ENCODE data around the gene PCBP4.

Gene PCBP4

DNA sequence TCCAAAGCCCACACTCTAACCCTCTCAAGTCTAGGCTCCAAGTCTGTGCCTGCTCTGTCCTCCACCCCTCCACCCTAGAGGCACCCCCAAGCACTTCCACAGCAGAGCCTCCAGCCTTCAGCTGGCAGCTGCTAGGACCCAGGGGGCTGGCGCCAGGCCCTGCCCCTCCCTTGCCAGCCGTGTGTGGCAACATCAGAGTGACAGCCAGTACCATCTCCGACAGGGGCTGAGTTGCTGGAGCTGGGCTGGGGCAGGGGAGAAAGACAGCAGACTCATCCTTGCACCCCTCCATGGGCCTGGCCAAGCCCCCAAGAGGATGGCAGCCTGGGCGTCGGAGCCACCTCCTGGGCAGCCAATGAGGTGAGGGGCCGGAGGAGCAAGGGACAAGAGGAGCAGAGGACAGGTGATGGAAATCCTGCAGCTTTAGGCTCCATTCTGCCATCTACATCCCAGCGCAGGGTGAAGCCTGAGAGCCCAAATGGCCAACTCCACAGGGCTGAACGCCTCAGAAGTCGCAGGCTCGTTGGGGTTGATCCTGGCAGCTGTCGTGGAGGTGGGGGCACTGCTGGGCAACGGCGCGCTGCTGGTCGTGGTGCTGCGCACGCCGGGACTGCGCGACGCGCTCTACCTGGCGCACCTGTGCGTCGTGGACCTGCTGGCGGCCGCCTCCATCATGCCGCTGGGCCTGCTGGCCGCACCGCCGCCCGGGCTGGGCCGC is 11.9 kb downstream of the PCBP4 start, which contains the start of gene GPR62:
Gene GPR62, plus strand, starts transcription at position 207 of the 718 bp plus-strand sequence. Its CDS starts 272 bp downstream, at position 479.
- TF ChIP-seq JUND (IDR thresholded peaks at IDR 0.05; ENCODE audit: low read depth), result no peak
- in situ Hi-C loops (cut with HindIII; ENCODE audit: low pct_unique_long_range_greater_than_20kb, low sequenced_read_pairs), result no loop called here
- no peak for DNase-seq (ENCODE audit: low read depth in 1 of 2, low spot score in 1 of 2)

DNA sequence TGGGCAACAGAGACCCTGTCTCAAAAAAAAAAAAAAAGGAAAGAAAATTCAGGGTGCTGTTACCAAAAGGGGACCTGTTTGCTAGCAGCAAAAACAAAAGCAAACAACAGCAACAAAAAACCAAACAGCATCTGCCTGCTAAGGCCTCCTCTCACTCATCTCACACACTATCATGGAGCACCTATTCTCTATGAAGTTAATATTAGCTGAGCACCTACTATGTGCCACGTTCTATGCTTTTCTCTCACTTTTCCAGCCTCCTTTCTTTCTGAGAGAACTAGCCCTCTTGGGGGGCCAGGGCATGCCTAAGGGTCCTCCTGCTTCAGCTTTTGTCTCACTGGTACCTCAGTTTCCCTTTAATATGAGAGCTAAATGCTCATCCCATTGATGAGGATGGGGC is 12.5 kb downstream of the PCBP4 start:
- DNase-seq (ENCODE audit: low read depth in 1 of 2, low spot score in 1 of 2), result no peak
- in situ Hi-C loops (cut with HindIII; ENCODE audit: low pct_unique_long_range_greater_than_20kb, low sequenced_read_pairs), result no loop called here
- no peak for TF ChIP-seq JUND (IDR thresholded peaks at IDR 0.05; ENCODE audit: low read depth)

DNA sequence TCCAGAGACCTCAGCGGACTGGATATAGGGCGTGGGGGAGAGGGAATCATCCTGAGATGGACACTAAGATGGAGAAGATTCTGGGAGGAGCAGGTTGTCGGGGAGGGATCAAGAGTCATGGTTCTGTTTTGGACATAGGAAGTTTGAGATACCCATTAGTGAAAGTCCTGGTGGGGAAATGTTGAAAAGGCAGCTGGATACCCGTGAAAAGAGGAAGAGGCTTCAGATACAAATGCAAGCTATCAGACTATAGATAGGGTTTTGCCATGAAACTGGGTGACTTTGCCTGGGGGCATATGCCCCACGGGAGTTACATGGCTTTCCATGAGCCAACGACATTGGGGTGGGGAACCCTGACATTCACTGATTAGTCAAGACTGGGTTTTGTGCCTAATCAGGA is 13.1 kb downstream of the PCBP4 start:
- TF ChIP-seq JUND (IDR thresholded peaks at IDR 0.05; ENCODE audit: low read depth), result no peak
- in situ Hi-C loops (cut with HindIII; ENCODE audit: low pct_unique_long_range_greater_than_20kb, low sequenced_read_pairs), result no loop called here
- no peak for DNase-seq (ENCODE audit: low read depth in 1 of 2, low spot score in 1 of 2)

DNA sequence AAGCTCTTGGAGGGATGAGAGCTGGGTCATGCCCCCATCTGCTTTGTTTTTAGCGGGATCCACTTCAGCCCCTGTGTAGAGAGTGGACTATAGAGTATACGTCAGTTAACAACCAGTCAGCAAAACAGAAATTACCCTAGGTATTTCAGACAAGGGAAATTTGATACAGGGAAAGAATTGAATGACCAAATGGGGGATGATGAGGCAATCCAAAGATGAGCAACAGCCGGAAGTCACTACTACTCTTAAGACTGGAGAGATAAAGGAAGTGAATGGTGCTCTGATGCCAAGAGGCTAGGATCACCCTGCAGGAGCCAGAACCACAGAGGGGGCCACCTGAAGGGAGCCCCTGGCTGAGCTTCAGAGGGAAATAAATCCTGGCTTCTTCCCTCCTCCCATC is 13.8 kb downstream of the PCBP4 start:
- in situ Hi-C loops (cut with HindIII; ENCODE audit: low pct_unique_long_range_greater_than_20kb, low sequenced_read_pairs), result no loop called here
- no peak for TF ChIP-seq JUND (IDR thresholded peaks at IDR 0.05; ENCODE audit: low read depth)
- no peak for DNase-seq (ENCODE audit: low read depth in 1 of 2, low spot score in 1 of 2)

DNA sequence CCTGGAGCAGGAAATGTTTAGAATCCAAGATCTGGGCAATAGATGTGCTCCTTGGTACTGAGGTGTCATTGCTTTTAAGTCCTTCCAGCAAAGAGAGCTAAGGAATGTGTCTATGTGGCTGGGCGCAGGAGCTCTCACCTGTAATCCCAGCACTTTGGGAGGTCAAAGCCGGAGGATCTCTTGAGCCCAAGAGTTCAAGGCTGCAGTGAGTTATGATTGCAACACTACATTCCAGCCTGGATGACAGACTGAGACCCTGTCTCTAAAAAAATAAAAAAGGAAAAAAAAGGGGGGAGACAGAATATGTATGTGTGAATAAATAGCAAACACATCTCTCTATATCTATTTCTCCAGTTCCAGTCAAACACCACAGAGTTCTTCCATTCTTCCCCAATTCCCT is 16.4 kb downstream of the PCBP4 start:
- DNase-seq (ENCODE audit: low read depth in 1 of 2, low spot score in 1 of 2), result no peak
- TF ChIP-seq JUND (IDR thresholded peaks at IDR 0.05; ENCODE audit: low read depth), result no peak
- in situ Hi-C loops (cut with HindIII; ENCODE audit: low pct_unique_long_range_greater_than_20kb, low sequenced_read_pairs), result no loop called here

DNA sequence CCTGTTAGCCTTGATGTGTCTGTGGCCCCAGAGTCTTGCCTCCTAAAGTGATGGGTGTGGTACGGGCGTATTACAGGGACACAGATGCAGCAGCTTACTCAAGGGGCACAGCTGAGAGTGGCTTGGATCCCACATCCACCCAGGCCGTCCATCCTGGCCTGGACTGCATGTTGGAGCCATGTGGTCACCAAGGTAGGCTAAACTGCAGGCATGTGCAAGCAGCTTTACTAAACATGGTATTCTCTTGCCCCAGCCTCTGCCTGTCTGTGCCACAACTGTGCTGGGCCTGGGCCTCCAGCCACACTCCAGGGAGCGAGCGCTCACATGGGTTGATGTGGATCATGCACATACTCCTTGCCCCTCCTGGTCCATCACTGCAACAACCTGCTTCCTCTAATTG is 18.1 kb downstream of the PCBP4 start:
- DNase-seq (ENCODE audit: low read depth in 1 of 2, low spot score in 1 of 2), result no peak
- in situ Hi-C loops (cut with HindIII; ENCODE audit: low pct_unique_long_range_greater_than_20kb, low sequenced_read_pairs), result no loop called here
- TF ChIP-seq JUND (IDR thresholded peaks at IDR 0.05; ENCODE audit: low read depth), result no peak

DNA sequence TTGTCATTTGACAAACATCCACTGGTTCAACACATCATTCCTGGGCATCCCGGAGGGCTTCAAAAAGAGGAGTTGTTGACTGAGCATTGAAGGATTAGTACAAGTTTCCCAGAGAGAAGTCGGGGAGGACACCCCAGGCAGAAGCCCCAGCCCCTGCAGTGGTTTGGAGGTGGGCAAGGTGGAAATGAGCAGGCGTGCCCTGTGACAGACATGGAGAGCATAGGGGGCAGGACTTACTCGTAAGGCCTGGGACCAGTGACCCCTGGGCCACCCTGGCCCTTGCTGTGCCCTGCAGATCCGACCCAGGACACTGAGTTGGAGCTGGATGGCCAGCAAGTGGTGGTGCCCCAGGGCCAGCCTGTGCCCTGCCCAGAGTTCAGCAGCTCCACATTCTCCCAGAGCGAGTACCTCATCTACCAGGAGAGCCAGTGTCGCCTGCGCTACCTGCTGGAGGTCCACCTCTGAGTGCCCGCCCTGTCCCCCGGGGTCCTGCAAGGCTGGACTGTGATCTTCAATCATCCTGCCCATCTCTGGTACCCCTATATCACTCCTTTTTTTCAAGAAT is 19.2 kb downstream of the PCBP4 start:
- in situ Hi-C loops (cut with HindIII; ENCODE audit: low pct_unique_long_range_greater_than_20kb, low sequenced_read_pairs), result no loop called here
- no peak for TF ChIP-seq JUND (IDR thresholded peaks at IDR 0.05; ENCODE audit: low read depth)
- no peak for DNase-seq (ENCODE audit: low read depth in 1 of 2, low spot score in 1 of 2)

DNA sequence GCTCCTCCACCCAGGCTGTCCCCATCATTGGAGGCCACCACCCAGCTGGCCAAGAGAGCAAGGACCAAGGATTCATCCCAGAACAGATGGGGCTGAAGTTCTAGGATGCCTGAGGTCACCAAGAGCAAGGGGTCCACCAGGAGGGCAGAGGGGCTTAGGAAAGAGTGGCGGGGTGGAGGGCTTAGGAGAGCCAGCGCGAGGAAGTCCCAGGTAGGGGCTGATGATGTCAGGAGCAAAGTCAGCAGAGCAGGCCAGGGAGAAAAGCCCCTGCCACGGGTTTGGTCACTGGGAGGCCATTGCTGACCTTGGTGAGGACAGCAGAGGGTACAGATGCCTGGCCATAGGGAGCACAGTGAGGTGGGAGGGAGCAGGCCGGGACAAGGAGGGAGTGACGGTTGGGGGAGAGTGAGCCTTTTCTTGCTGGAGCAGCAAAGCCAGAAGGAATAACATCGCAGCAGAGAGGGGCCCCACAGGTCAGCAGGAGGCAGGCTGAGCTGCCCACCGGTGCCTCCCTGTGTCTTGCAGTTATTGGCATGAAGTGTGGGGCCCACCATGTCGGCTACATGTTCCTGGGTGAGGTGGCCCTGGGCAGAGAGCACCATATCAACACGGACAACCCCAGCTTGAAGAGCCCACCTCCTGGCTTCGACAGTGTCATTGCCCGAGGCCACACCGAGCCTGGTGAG is 19.9 kb downstream of the PCBP4 start:
- in situ Hi-C loops (cut with HindIII; ENCODE audit: low pct_unique_long_range_greater_than_20kb, low sequenced_read_pairs), result no loop called here
- no peak for TF ChIP-seq JUND (IDR thresholded peaks at IDR 0.05; ENCODE audit: low read depth)
- no peak for DNase-seq (ENCODE audit: low read depth in 1 of 2, low spot score in 1 of 2)

DNA sequence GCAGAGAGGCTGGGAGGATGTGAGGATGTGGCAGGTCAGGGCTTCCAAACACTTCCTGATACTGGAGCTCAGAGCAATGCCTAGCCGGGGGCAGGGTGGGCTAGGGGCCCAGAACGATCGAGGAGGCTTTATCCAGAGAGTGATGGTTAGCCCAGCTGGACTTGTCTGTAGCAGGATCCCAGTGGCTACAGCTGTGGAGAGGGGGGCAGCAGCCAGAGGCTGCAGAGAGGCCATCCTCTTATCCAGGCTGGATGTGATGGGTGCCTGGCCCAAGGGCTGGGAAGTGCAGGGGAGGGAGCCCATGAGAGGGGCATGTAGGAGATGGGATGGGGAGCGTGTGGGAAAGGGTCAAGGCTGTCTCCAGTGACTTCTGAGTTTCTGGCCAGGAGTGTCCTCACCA is 20.5 kb downstream of the PCBP4 start:
- DNase-seq (ENCODE audit: low read depth in 1 of 2, low spot score in 1 of 2), result no peak
- in situ Hi-C loops (cut with HindIII; ENCODE audit: low pct_unique_long_range_greater_than_20kb, low sequenced_read_pairs), result no loop called here
- TF ChIP-seq JUND (IDR thresholded peaks at IDR 0.05; ENCODE audit: low read depth), result no peak

DNA sequence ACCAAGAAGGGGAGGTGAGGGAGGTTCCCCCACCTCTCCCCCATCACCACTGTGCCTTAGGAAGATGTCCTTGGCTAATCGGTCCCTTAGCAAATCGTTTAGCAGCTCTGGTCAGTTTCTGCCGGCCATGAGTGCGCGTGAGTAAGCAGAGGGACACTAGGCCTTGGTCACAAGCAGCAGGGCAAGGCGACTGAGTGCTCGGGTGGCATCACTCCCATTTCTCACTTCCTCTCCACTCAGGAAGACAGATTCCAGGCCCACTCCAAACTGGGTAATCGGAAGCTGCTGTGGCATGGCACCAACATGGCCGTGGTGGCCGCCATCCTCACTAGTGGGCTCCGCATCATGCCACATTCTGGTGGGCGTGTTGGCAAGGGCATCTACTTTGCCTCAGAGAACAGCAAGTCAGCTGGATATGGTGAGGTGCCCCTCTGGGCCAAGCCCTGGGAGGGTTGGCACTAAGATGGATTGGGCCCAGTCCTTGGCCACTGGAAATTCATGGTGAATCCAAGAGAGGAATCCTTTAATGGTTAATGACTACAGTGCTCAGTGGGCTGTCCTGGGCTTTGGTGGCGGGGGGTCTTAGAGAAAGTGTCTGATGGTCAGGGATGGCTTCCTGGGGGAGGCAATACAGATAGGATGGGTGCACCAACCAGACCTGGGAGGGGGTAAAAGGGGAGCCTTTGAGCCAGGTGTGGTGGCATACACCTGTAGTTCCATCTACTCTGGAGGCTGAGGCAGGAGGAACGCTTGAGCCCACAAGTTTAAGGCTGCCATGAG is 21.1 kb downstream of the PCBP4 start:
- no peak for DNase-seq (ENCODE audit: low read depth in 1 of 2, low spot score in 1 of 2)
- in situ Hi-C loops (cut with HindIII; ENCODE audit: low pct_unique_long_range_greater_than_20kb, low sequenced_read_pairs), result no loop called here
- no peak for TF ChIP-seq JUND (IDR thresholded peaks at IDR 0.05; ENCODE audit: low read depth)

DNA sequence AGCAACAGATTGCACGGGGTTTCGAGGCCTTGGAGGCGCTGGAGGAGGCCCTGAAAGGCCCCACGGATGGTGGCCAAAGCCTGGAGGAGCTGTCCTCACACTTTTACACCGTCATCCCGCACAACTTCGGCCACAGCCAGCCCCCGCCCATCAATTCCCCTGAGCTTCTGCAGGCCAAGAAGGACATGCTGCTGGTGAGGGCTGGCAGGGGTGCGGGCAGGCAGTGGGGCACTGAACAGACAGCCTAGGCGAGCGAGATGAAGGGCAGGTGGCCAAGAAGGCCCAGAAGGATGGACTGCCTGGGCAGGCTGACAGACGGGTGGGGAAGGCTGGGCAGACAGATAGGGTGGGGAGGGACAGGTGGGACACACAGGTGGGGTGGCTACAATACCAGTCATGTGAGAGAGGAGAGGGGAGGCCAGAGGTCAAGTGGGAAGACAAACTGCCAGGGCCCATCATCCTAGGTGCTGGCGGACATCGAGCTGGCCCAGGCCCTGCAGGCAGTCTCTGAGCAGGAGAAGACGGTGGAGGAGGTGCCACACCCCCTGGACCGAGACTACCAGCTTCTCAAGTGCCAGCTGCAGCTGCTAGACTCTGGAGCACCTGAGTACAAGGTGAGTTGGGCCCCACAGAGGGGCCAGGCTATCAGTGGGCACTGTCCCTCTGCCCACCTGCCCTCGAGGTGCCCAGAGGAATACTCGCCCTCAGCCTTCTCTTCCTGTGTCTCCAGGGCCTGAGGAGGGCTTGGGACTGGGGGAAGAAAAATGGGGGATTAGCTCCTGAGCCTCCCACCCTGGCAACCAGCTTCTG is 22.0 kb downstream of the PCBP4 start:
- in situ Hi-C loops (cut with HindIII; ENCODE audit: low pct_unique_long_range_greater_than_20kb, low sequenced_read_pairs), result no loop called here
- no peak for DNase-seq (ENCODE audit: low read depth in 1 of 2, low spot score in 1 of 2)
- no peak for TF ChIP-seq JUND (IDR thresholded peaks at IDR 0.05; ENCODE audit: low read depth)

DNA sequence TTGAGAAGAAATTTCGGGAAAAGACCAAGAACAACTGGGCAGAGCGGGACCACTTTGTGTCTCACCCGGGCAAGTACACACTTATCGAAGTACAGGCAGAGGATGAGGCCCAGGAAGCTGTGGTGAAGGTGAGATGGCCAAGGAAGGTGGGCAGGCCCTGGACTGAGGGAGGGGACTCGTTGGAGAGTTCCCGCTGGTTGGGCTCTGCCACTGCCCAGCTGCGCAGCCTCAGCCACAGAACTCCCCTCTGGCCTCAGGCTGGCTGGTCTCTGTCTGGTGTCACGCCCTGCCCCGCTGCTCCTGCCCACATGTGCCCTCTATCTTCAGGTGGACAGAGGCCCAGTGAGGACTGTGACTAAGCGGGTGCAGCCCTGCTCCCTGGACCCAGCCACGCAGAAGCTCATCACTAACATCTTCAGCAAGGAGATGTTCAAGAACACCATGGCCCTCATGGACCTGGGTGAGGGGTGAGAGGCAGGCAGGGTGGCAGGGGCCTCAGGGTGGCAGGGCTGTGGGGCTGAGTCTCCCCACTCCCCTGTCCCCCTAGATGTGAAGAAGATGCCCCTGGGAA is 22.7 kb downstream of the PCBP4 start:
- DNase-seq (ENCODE audit: low read depth in 1 of 2, low spot score in 1 of 2), result no peak
- no peak for TF ChIP-seq JUND (IDR thresholded peaks at IDR 0.05; ENCODE audit: low read depth)
- in situ Hi-C loops (cut with HindIII; ENCODE audit: low pct_unique_long_range_greater_than_20kb, low sequenced_read_pairs), result no loop called here
